ENCODE results near the gene NUDT1. TPM values are rescaled to one million over a fixed set of nuclear protein-coding genes. Genes with fewer than 3 reads are reported as not detected.

Gene NUDT1
- total and polyA plus RNA-seq, 2 experiments from 2014 or later = 54.5 to 163 TPM

GRCh38 chr7:2202901-2203765 lies 38.9 kb upstream of the NUDT1 start:
- H4K20me1 ChIP-seq (replicated peaks; ENCODE audit: insufficient read depth) = peaks cover 10% of the 10 kb centered on the region; the same call in 1 of the 2 replicates
- ATAC-seq (no peak), DNase-seq (ENCODE audit: low spot score) (no peak)
- H3K27ac Mint-ChIP-seq = no peak overlapping the region; the same call in 1 of the 2 replicates
- no peaks in the 10 kb centered on the region for H3K4me1 ChIP-seq (ENCODE audit: insufficient read depth)
- H3K36me3 Mint-ChIP-seq (ENCODE audit: low read depth) = peaks cover 37% of the 10 kb centered on the region
- peaks cover 14% of the 10 kb centered on the region; the same call in 1 of the 2 replicates for H3K79me2 ChIP-seq (replicated peaks; ENCODE audit: insufficient read depth)
- H2AFZ ChIP-seq = no peak overlapping the region
- TF ChIP-seq CTCF (conservative IDR thresholded peaks at IDR 0.05; ENCODE audit: low read depth in 2 of 2) (no peak), ZNF331 (CRISPR knock-in tag; IDR thresholded peaks at IDR 0.05; ENCODE audit: low read depth) (no peak), EZH2 (IDR thresholded peaks at IDR 0.05; ENCODE audit: low read depth, unreplicated experiment) (no peak), ETS1 (IDR thresholded peaks at IDR 0.05) (no peak), ZNF114 (CRISPR knock-in tag; IDR thresholded peaks at IDR 0.05) (no peak), EZH2phosphoT487 (IDR thresholded peaks at IDR 0.05; ENCODE audit: unreplicated experiment) (no peak), STAT1 (IDR thresholded peaks at IDR 0.05; ENCODE audit: unreplicated experiment) (no peak), REST (IDR thresholded peaks at IDR 0.05; ENCODE audit: unreplicated experiment) (no peak), CREB1 (CRISPR knock-in tag; IDR thresholded peaks at IDR 0.05; ENCODE audit: low read depth) (no peak)
- no peaks in the 10 kb centered on the region; the same call in 1 of the 2 replicates for H3K36me3 ChIP-seq (ENCODE audit: insufficient read depth)
- no peaks in the 10 kb centered on the region for H3F3A ChIP-seq (replicated peaks; ENCODE audit: low read depth)
- H3K9me3 Mint-ChIP-seq = no peaks in the 10 kb centered on the region
- peaks cover 12% of the 10 kb centered on the region for H3K27me3 Mint-ChIP-seq (ENCODE audit: insufficient read depth, low read depth, poor library complexity)
- H3K4me3 ChIP-seq = no peak overlapping the region
- no peaks in the 10 kb centered on the region; the same call in 2 of the 3 replicates for H3K4me1 Mint-ChIP-seq
- no peak overlapping the region for H3K4me3 Mint-ChIP-seq
- H3K4me2 ChIP-seq = no peak overlapping the region
- H3K27ac ChIP-seq (ENCODE audit: low read depth) = no peak overlapping the region
- H3K27me3 ChIP-seq (ENCODE audit: insufficient read depth) = no peaks in the 10 kb centered on the region
- H3K9me2 ChIP-seq (ENCODE audit: insufficient read depth) = no peaks in the 10 kb centered on the region

Measured in GM23338 (cell line).